ENCODE measurements around the gene HOXB8. TPM values are rescaled to one million over a fixed set of nuclear protein-coding genes. Genes with fewer than 3 reads are reported as not detected.

The HOXB8 gene
- total and polyA plus RNA-seq, 8 donors: 0.32 to 1.6 (median 0.70) TPM

DNA sequence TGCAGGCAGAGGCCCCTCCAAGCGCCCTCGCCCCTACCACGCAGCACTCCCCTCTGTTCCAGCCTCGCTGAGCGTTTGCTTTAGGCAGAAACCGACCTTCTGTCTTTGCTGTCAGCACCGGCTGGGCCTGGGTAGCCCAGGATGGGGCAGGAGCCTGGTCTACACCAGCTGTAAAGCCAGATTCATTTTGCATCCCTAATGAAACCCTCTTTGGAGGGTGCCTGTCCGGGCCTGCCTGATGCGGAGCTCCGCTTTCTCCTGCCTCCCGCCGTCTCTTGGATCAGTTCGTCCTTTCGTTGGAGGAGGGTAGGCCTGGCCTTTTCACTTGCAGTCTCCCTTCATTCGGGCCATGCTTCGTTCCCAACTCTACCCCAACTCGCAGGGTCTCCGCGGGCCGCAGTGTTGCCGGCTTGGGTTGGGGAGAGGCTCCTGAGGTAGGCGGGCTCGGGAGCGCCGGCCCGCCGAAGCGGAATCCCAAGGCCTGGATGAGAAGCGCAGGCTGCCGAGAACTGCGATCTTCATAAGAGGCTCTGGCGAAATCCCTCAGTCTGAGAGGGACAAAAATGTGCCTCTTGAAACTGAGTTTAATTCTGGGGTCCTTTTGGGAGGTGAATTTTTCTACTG, 4.8 kb upstream of the HOXB8 start:
- intact Hi-C loops (cut with DNase I): no loop called here
- Histone ChIP-seq H3K9me3 (no peaks in the 10 kb centered on the region), H3K4me1 (peaks cover 2 to 17% of the 10 kb centered on the region in 2 donors), H3K27ac (no peak overlapping the region), H3K27me3 (peaks cover 93 to 100% of the 10 kb centered on the region in 2 donors), H3K36me3 (no peaks in the 10 kb centered on the region), H3K4me3 (no peak overlapping the region)
- no peak for TF ChIP-seq CTCF (IDR thresholded peaks at IDR 0.05)
- ATAC-seq: no peak
- no peak for DNase-seq

GRCh38 chr17:48618256-48618896, 3.3 kb upstream of the HOXB8 start:
- ATAC-seq (peak; percentile 98), DNase-seq (peak; percentile 84 to 95 (median 90))
- Histone ChIP-seq H3K27ac (no peak overlapping the region), H3K27me3 (peaks cover 93 to 100% of the 10 kb centered on the region in 2 donors), H3K4me1 (peaks cover 0 to 21% of the 10 kb centered on the region in 2 donors), H3K36me3 (no peaks in the 10 kb centered on the region), H3K4me3 (no peak overlapping the region), H3K9me3 (no peaks in the 10 kb centered on the region)
- TF ChIP-seq CTCF (IDR thresholded peaks at IDR 0.05): peak; percentile 96 to 99
- intact Hi-C loops (cut with DNase I): no loop called here

- no peak for DNase-seq
- no peak for ATAC-seq
- TF ChIP-seq CTCF (IDR thresholded peaks at IDR 0.05): no peak
- Histone ChIP-seq H3K4me1 (peaks cover 0 to 28% of the 10 kb centered on the region in 2 donors), H3K36me3 (no peaks in the 10 kb centered on the region), H3K4me3 (no peak overlapping the region), H3K27ac (no peak overlapping the region), H3K9me3 (no peaks in the 10 kb centered on the region), H3K27me3 (peaks cover 92 to 100% of the 10 kb centered on the region in 2 donors)
- intact Hi-C loops (cut with DNase I): no loop called here
Observed at GRCh38 chr17:48617471-48618255, 2.6 kb upstream of the HOXB8 start.

GRCh38 chr17:48616717-48617470, 1.8 kb upstream of the HOXB8 start:
- intact Hi-C loops (cut with DNase I): no loop called here
- Histone ChIP-seq H3K36me3 (no peaks in the 10 kb centered on the region), H3K4me3 (no peak overlapping the region), H3K9me3 (no peaks in the 10 kb centered on the region), H3K27ac (no peak overlapping the region), H3K27me3 (peaks cover 92 to 100% of the 10 kb centered on the region in 2 donors), H3K4me1 (peaks cover 0 to 36% of the 10 kb centered on the region in 2 donors)
- no peak for TF ChIP-seq CTCF (IDR thresholded peaks at IDR 0.05)
- DNase-seq (no peak), ATAC-seq (no peak)

All from left lung (tissue), 10 donors.